ENCODE data around the gene MAPK8IP2.

MAPK8IP2 gene

GRCh38 chr22:50561401-50562358, 38.9 kb upstream of the MAPK8IP2 start:
- H3K9me3 ChIP-seq (ENCODE audit: control insufficient read depth, low read length) = no peaks in the 10 kb centered on the region
- H3K4me2 ChIP-seq (ENCODE audit: low read length) = no peak overlapping the region
- H3K4me1 ChIP-seq = no peaks in the 10 kb centered on the region
- no peak for TF ChIP-seq CTCF (IDR thresholded peaks at IDR 0.05)
- H2AFZ ChIP-seq = no peak overlapping the region
- no peaks in the 10 kb centered on the region for H3K79me2 ChIP-seq
- no peak overlapping the region for H3K9ac ChIP-seq
- no peaks in the 10 kb centered on the region for H3K27me3 ChIP-seq (ENCODE audit: control insufficient read depth, insufficient read depth, low read length)
- no peak overlapping the region for H3K27ac ChIP-seq
- H3K4me3 ChIP-seq (ENCODE audit: low read depth, low read length) = no peak overlapping the region
- no peaks in the 10 kb centered on the region for H3K36me3 ChIP-seq (ENCODE audit: control insufficient read depth, insufficient read depth, low read length)

- Histone ChIP-seq H3K4me2 (ENCODE audit: low read length) (peak within 1 kb of the TSS; percentile 98), H3K9ac (peak within 1 kb of the TSS; percentile 53), H2AFZ (peak within 1 kb of the TSS; percentile 72), H3K27ac (peak within 1 kb of the TSS; percentile 93), H3K4me1 (no peaks in the 10 kb centered on the region), H3K36me3 (ENCODE audit: control insufficient read depth, insufficient read depth, low read length) (no peaks in the 10 kb centered on the region), H3K27me3 (ENCODE audit: control insufficient read depth, insufficient read depth, low read length) (no peaks in the 10 kb centered on the region), H3K9me3 (ENCODE audit: control insufficient read depth, low read length) (no peaks in the 10 kb centered on the region), H3K79me2 (no peaks in the 10 kb centered on the region), H3K4me3 (ENCODE audit: low read depth, low read length) (peak within 1 kb of the TSS; percentile 87)
- peak; percentile 91 for TF ChIP-seq CTCF (IDR thresholded peaks at IDR 0.05)
Measured at GRCh38 chr22:50562523-50563412, 37.8 kb upstream of the MAPK8IP2 start, which contains the start of gene SYCE3. SYCE3 (minus strand) TSS chr22:50562919; CDS start chr22:50556405, 6,514 bp downstream.

- H3K36me3 ChIP-seq (ENCODE audit: control insufficient read depth, insufficient read depth, low read length) = no peaks in the 10 kb centered on the region
- H2AFZ ChIP-seq = peak overlapping the region; percentile 72
- H3K27me3 ChIP-seq (ENCODE audit: control insufficient read depth, insufficient read depth, low read length) = no peaks in the 10 kb centered on the region
- no peaks in the 10 kb centered on the region for H3K4me1 ChIP-seq
- peak overlapping the region; percentile 98 for H3K4me2 ChIP-seq (ENCODE audit: low read length)
- peak overlapping the region; percentile 87 for H3K4me3 ChIP-seq (ENCODE audit: low read depth, low read length)
- no peaks in the 10 kb centered on the region for H3K79me2 ChIP-seq
- no peaks in the 10 kb centered on the region for H3K9me3 ChIP-seq (ENCODE audit: control insufficient read depth, low read length)
- H3K9ac ChIP-seq = peak overlapping the region; percentile 53
- peak overlapping the region; percentile 93 for H3K27ac ChIP-seq
- no peak for TF ChIP-seq CTCF (IDR thresholded peaks at IDR 0.05)
Measured at GRCh38 chr22:50563413-50564160, 37.0 kb upstream of the MAPK8IP2 start.

- H3K27ac ChIP-seq = peak overlapping the region; percentile 93
- H3K4me1 ChIP-seq = peaks cover under 1% of the 10 kb centered on the region
- no peak for TF ChIP-seq CTCF (IDR thresholded peaks at IDR 0.05)
- H3K9ac ChIP-seq = no peak overlapping the region
- H3K4me2 ChIP-seq (ENCODE audit: low read length) = no peak overlapping the region
- no peaks in the 10 kb centered on the region for H3K27me3 ChIP-seq (ENCODE audit: control insufficient read depth, insufficient read depth, low read length)
- H2AFZ ChIP-seq = no peak overlapping the region
- no peaks in the 10 kb centered on the region for H3K79me2 ChIP-seq
- no peaks in the 10 kb centered on the region for H3K9me3 ChIP-seq (ENCODE audit: control insufficient read depth, low read length)
- no peaks in the 10 kb centered on the region for H3K36me3 ChIP-seq (ENCODE audit: control insufficient read depth, insufficient read depth, low read length)
- H3K4me3 ChIP-seq (ENCODE audit: low read depth, low read length) = peak overlapping the region; percentile 87
Measured at GRCh38 chr22:50564289-50564688, 36.3 kb upstream of the MAPK8IP2 start.

Measured in parathyroid adenoma (tissue), 2 donors.